GM19324 (cell line): ENCODE data around the gene DPP6.

ENCODE experiments used
- ATAC-seq: cut with Tn5 transposase; IDR thresholded peaks from one replicate; pipeline ENCODE4 v1.9.1; 2021; ENCODE audit warnings: mild to moderate bottlenecking, moderate library complexity; ENCODE audit not compliant: unreplicated experiment, low FRiP score

Gene DPP6

GRCh38 chr7:154504918-154505317 lies 452.7 kb downstream of the DPP6 start:
- ATAC-seq, result no peak

- ATAC-seq, result no peak
Measured at GRCh38 chr7:154505362-154505761, 453.2 kb downstream of the DPP6 start.

GRCh38 chr7:154509192-154509591 lies 457.0 kb downstream of the DPP6 start:
- no peak for ATAC-seq

- no peak for ATAC-seq
Measured at GRCh38 chr7:154512121-154512833, 460.1 kb downstream of the DPP6 start.

- no peak for ATAC-seq
Measured at GRCh38 chr7:154517768-154518167, 465.6 kb downstream of the DPP6 start.

- ATAC-seq, result no peak
Measured at GRCh38 chr7:154519229-154519628, 467.0 kb downstream of the DPP6 start.

GRCh38 chr7:154530136-154530535 lies 477.9 kb downstream of the DPP6 start:
- ATAC-seq, result no peak

GRCh38 chr7:154532771-154533170 lies 480.6 kb downstream of the DPP6 start:
- no peak for ATAC-seq

- ATAC-seq, result no peak
Measured at GRCh38 chr7:154540596-154540995, 488.4 kb downstream of the DPP6 start.

GRCh38 chr7:154541606-154542005 lies 489.4 kb downstream of the DPP6 start:
- no peak for ATAC-seq

- ATAC-seq, result no peak
Measured at GRCh38 chr7:154546946-154547587, 494.9 kb downstream of the DPP6 start.

- no peak for ATAC-seq
Measured at GRCh38 chr7:154553711-154554265, 501.6 kb downstream of the DPP6 start.

- no peak for ATAC-seq
Measured at GRCh38 chr7:154559454-154559853, 507.3 kb downstream of the DPP6 start.

GRCh38 chr7:154564676-154565075 lies 512.5 kb downstream of the DPP6 start:
- ATAC-seq, result no peak

GRCh38 chr7:154566877-154567276 lies 514.7 kb downstream of the DPP6 start:
- ATAC-seq, result no peak

- ATAC-seq, result no peak
Measured at GRCh38 chr7:154568346-154568745, 516.1 kb downstream of the DPP6 start.

- no peak for ATAC-seq
Measured at GRCh38 chr7:154569916-154570315, 517.7 kb downstream of the DPP6 start.

GRCh38 chr7:154571772-154572171 lies 519.6 kb downstream of the DPP6 start:
- no peak for ATAC-seq

- ATAC-seq, result no peak
Measured at GRCh38 chr7:154574235-154574634, 522.0 kb downstream of the DPP6 start.

GRCh38 chr7:154575497-154575896 lies 523.3 kb downstream of the DPP6 start:
- ATAC-seq, result no peak

- no peak for ATAC-seq
Measured at GRCh38 chr7:154576604-154577003, 524.4 kb downstream of the DPP6 start.
